HG03558 (cell line): Measurements from ENCODE around the gene TIPRL.
"Not testable (repeated sequence)": the region's sequence is repeated elsewhere in the genome, so short reads cannot be mapped to it uniquely, and the experiment has no call there.

ENCODE experiments used
- ATAC-seq: cut with Tn5 transposase; IDR thresholded peaks from one replicate; pipeline ENCODE4 v1.9.1; 2021; ENCODE audit warnings: moderate number of reproducible peaks; ENCODE audit not compliant: unreplicated experiment; ENCODE audit errors: extremely low read depth

TIPRL gene

GRCh38 chr1:168178638-168179437 lies at the start of gene TIPRL:
TSS of gene TIPRL (plus strand) at chr1:168178962. CDS start at chr1:168179078, 116 bp downstream.
- ATAC-seq = peak; percentile 69

- ATAC-seq = no peak
Observed at GRCh38 chr1:168129933-168130332, 48.8 kb upstream of the TIPRL start.

GRCh38 chr1:168134132-168134531 lies 44.6 kb upstream of the TIPRL start:
- ATAC-seq = no peak

GRCh38 chr1:168134642-168135041 lies 44.1 kb upstream of the TIPRL start:
- ATAC-seq = no peak

- ATAC-seq = no peak
Observed at GRCh38 chr1:168135116-168135920, 43.4 kb upstream of the TIPRL start.

DNA sequence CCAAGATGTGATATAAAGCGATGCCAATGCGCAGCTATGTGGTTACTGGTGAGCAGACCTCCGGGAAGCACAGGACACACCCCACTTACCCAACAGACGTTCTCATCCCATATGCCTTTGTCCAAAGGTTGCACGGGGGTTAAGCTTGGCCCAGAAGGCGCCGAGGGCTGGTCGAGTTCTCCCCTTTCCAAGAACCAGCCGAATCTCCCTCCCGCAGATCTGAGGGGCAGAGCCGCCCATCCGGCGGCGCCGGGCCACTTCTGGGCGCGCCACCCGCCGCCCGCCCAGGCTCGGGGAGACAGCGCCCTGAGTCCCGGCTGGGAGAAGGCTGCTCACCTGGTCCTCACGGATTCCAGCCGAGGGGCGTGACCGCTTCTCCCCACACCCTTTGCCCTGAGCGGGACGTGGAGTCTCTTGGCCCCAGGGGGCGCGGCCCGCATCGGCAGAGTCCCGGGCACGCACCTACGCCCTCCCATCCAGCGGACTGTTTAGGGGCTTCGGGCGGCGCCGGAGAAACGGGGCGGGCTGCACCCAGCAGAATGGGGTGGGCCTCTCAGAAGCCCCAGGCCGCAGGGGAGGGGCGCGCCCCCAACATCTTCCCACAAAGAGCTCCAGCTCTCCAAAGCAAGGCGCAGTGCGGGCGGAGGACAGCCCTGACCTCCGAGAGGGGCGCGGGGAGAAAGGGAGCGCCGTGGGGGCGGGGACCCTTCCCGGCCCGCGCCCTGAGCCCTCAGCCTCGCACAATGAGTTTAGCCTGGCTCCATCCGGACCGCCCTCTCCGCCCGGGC lies 42.6 kb upstream of the TIPRL start:
- no peak for ATAC-seq

- no peak for ATAC-seq
Observed at GRCh38 chr1:168136709-168137514, 41.9 kb upstream of the TIPRL start, which contains the start of gene GPR161. TSS of gene GPR161 (minus strand) at chr1:168136930. CDS start at chr1:168104850, 32,080 bp downstream.

DNA sequence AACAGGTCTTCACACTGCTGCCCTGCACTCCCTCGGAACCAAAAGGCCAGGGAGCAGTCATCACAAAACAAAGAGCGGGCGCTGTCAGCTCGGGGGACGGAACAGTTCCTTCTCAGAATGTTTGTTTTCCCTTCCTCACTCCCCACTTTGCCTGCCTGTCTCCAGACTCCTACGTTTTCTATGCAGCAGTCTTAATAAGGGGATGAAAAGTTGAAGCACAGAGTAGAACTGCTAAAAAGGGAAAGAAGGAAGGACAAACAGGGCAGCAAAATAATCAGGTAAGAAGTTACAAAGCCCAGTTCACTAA lies 41.3 kb upstream of the TIPRL start:
- ATAC-seq = no peak

DNA sequence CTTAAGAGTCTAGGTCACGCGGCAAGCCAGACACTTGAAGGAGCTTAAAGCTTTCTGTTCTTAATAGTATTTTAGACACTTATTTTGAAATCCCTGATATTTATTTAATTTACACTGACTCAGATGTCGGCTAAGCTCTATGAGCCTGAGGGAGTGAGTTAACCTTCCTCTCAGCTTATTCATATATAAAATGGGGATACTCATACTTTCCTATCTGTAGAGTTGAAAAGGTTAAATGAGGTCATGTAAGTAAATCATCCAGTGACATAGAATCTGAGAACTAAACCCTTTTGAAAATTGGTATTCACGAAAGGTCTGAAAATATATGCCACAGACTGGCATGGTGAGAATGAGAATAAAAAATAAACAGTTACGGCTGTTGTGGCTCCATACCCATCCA lies 40.6 kb upstream of the TIPRL start:
- no peak for ATAC-seq

DNA sequence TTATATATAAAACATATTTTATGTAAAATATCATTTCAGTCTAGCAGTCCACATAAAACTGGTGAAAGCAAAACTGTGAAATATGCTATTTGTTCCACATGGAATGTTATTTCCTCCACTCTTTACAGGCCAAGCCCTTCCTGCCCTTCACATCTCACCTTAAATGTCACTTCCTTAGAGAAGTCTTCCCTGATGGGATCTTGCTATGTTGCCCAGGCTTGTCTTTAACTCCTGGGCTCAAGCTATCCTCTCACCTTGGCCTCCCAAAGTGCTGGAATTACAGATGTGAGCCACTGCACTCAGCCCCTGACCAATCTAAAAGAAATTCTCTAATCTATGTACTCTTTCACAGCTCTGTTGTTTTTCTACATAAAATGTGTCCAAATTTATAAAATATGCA lies 39.7 kb upstream of the TIPRL start:
- no peak for ATAC-seq

GRCh38 chr1:168141871-168142385 lies 36.8 kb upstream of the TIPRL start:
- ATAC-seq = no peak

DNA sequence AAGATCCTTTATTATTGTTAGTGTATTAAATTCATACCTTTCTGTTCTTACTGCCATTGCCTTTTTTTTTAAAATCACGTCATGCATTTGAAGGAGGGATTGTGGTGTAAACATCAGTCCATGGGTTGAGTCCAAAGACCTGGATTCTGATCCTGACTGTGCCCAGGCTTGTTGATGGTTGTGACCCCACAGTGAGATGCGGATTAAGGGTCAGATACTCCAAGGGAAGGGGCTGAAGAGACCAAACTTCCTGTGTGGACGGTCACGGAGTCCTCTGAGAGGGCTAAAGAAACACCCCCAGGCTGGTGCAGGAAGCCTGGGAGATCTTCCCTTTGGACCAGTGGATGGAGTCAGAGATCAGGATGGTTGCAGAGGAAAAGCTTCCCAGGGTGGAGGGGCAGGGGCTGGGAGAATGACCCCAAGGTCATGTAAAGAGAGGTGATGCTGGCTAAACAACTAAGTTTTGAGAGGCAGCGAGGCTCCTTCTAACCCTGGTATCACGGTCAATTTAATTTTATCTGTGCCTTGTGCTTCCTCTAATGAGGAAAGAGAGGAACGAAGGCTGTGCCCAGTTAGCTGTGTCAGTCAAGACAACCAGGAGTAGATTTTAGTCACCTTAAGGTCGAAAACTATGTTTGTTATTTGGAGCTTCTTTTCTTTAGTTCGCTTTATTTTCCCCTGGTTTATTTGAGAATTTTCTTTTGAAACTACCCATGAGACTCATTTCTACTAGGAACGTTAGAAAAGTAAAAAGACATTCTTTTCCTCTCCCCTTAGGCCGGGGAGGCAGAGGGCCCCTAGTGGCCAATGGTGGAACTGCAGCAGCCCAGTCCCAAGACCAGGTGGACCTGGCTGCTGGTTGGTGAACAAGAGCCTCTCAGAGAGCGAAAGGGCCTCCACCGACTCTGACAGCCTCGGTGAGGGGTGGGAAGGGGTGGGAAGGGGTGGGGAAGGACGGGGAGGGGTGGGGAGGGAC lies 33.3 kb upstream of the TIPRL start:
- peak; percentile 57 for ATAC-seq

DNA sequence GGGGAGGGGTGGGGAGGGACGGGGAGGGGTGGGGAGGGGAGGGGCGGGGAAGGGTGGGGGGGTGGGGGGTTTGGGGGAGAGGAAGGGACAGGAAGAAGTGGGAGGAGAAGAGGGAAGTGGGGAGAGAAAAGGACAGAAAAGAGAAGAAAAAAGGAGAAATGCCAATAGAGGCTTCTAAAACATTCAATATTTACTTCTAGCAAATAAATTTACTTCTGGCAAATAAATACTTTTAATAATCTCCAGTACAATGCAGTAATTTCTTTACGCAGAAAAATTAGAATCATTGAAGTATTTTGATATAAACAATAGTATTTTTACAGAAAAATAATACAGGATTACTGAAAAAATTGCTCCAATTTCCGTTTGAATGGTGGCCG lies 32.6 kb upstream of the TIPRL start:
- ATAC-seq = no peak

- ATAC-seq = no peak
Observed at GRCh38 chr1:168146626-168147025, 32.1 kb upstream of the TIPRL start.

DNA sequence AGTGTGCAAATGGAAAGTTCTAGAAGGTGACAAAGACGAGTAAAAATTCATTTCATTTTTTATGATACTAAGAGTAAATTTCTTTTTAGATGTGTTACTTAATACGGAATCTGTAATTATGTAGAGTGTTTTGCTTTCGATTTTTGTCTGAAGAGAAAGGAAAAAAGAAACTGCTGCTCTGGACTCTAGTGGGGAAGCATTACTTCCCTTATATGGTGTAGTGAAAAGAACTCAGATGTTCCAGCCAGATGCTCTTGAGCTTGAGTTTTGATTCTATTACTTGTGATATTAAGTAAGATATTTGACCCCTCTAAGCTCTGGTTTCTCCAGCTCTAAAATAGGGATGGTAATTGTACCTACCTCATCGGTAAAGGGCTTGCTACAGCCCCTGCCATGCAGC lies 29.8 kb upstream of the TIPRL start:
- peak; percentile 36 for ATAC-seq

DNA sequence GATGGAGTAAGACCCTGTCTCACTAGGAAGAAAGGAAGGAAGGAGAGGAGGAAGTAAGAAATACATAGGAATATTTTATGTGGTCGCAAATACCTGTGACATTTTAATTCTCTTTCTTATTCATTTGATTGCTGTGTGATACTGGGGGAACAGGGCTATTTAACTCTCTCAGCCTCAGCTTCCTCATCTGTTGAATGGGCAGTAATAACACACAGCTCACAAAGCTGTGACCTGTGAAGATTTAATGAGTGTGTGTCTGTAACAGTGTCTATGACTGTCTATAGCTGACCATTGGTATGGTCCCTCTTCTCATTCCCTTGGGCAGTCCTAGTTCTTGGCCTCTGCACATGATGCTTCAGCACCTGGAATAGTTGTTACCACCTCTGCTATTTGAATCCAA lies 28.5 kb upstream of the TIPRL start:
- no peak for ATAC-seq

DNA sequence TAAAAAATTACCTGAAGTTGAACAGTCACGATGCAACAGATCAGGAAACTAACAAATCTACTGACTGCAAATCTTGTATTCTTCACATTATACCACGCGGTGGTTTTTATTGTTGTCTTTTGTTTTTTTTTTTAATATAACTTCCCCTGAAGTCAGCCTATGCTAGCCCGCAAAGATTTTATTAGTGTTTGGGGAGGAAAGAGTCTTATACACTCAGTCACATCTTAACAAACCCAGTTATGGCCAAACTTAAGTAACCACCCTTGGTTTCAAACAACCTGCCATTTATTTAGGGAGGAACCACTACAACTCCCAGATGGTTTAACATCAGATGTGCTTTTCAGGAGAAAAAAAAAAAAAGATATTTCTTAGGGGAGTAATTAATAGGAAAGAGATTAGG lies 26.8 kb upstream of the TIPRL start:
- ATAC-seq = no peak

DNA sequence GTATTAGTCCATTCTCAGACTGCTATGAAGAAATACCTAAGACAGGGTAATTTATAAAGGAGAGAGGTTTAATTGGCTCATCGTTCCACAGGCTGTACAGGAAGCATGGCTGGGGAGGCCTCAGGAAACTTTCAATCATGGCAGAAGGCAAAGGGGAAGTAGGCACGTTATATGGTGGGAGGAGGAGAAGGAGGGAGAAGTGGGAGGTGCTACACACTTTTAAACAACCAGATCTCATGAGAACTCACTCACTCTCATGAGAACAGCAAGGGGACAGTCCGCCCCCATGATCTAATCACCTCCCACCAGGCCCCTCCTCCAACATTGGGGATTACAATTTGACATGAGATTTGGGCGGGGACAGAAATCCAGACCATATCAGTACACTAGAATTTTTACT lies 24.1 kb upstream of the TIPRL start:
- not testable (repeated sequence) for ATAC-seq

GRCh38 chr1:168155910-168156309 lies 22.9 kb upstream of the TIPRL start:
- ATAC-seq = no peak
